Esophagus squamous epithelium (tissue), 4 donors: ENCODE measurements around the gene EVC.
"Not testable (repeated sequence)": the region's sequence is repeated elsewhere in the genome, so short reads cannot be mapped to it uniquely, and the experiment has no call there.

Experiments
- POLR2A ChIP-seq, 4 donors: fragments of 450-650 bp; IDR thresholded peaks; one replicate each; pipeline ENCODE4 v1.6.1; 2017; ENCODE audit warnings: antibody characterized with exemption in 4 of 4, mild to moderate bottlenecking in 4 of 4, moderate library complexity in 3 of 4
- TF ChIP-seq, protein P1 (sequence below), 6 experiments: fragments of 450-650 bp in 4 of 6; fragments of 200-600 bp in 2 of 6; sonication (generic) in 2 of 6; IDR thresholded peaks; one replicate each; pipeline ENCODE4 v1.5.1; 2016 to 2019; ENCODE audit warnings: antibody characterized with exemption in 6 of 6, mild to moderate bottlenecking in 4 of 6, moderate library complexity in 4 of 6

DNA sequence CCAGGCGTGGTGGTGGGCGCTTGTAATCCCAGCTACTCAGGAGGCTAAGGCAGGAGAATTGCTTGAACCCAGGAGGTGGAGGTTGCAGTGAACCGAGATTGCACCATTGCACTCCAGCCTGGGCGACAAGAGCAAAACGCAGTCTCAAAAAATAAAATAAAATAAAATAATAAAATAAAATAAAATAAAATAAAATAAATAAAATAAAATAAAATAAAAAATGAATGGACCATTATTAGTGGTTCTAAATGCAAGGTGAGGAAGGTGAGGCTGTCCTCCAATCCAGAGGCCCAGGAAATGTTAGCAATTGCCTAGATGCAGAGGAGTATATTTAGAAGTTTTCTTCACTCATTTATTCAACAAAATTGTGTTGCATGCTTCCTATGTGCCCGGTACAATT is 126.5 kb downstream of the EVC start:
- TF ChIP-seq, protein P1, sequence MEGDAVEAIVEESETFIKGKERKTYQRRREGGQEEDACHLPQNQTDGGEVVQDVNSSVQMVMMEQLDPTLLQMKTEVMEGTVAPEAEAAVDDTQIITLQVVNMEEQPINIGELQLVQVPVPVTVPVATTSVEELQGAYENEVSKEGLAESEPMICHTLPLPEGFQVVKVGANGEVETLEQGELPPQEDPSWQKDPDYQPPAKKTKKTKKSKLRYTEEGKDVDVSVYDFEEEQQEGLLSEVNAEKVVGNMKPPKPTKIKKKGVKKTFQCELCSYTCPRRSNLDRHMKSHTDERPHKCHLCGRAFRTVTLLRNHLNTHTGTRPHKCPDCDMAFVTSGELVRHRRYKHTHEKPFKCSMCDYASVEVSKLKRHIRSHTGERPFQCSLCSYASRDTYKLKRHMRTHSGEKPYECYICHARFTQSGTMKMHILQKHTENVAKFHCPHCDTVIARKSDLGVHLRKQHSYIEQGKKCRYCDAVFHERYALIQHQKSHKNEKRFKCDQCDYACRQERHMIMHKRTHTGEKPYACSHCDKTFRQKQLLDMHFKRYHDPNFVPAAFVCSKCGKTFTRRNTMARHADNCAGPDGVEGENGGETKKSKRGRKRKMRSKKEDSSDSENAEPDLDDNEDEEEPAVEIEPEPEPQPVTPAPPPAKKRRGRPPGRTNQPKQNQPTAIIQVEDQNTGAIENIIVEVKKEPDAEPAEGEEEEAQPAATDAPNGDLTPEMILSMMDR (IDR thresholded peaks at IDR 0.05): not testable (repeated sequence)
- TF ChIP-seq POLR2A (IDR thresholded peaks at IDR 0.05): not testable (repeated sequence)
